ENCODE measurements around the gene CES1. TPM values are rescaled to one million over a fixed set of nuclear protein-coding genes. Genes with fewer than 3 reads are reported as not detected.
"Not testable (repeated sequence)": the region's sequence is repeated elsewhere in the genome, so short reads cannot be mapped to it uniquely, and the experiment has no call there.

Gene CES1
- total and polyA plus RNA-seq, 2 donors, result 2.1 to 16.6 TPM

GRCh38 chr16:55782793-55783091, 50.2 kb downstream of the CES1 start:
- not testable (repeated sequence) for H3K27ac ChIP-seq (ENCODE audit: low read depth in 1 of 2, low read length in 1 of 2); DNase-seq (ENCODE audit: low read depth in 6 of 9, low spot score in 9 of 9); H3K9me3 ChIP-seq (ENCODE audit: control insufficient read depth in 2 of 2, insufficient read depth in 1 of 2, low read length in 1 of 2); H3K36me3 ChIP-seq (ENCODE audit: control insufficient read depth in 2 of 2, insufficient read depth in 2 of 2, low read length in 1 of 2); H3K27me3 ChIP-seq (ENCODE audit: control insufficient read depth in 2 of 2, insufficient read depth in 1 of 2, low read length in 1 of 2); H3K4me3 ChIP-seq (ENCODE audit: low read length in 2 of 2); H3K4me1 ChIP-seq (ENCODE audit: control insufficient read depth in 2 of 2, insufficient read depth in 2 of 2, low read length in 2 of 2)
- WGBS, result 84% methylated on average over 3 of the region's 6 CpGs

- not testable (repeated sequence) for H3K9me3 ChIP-seq (ENCODE audit: control insufficient read depth in 2 of 2, insufficient read depth in 1 of 2, low read length in 1 of 2); H3K27ac ChIP-seq (ENCODE audit: low read depth in 1 of 2, low read length in 1 of 2); DNase-seq (ENCODE audit: low read depth in 6 of 9, low spot score in 9 of 9); H3K4me1 ChIP-seq (ENCODE audit: control insufficient read depth in 2 of 2, insufficient read depth in 2 of 2, low read length in 2 of 2); H3K4me3 ChIP-seq (ENCODE audit: low read length in 2 of 2); H3K36me3 ChIP-seq (ENCODE audit: control insufficient read depth in 2 of 2, insufficient read depth in 2 of 2, low read length in 1 of 2); H3K27me3 ChIP-seq (ENCODE audit: control insufficient read depth in 2 of 2, insufficient read depth in 1 of 2, low read length in 1 of 2)
- 86% methylated on average over 6 of the region's 6 CpGs for WGBS
These were observed 50.7 kb downstream of the CES1 start for GRCh38 chr16:55782091-55782792.

GRCh38 chr16:55781456-55781855, 51.4 kb downstream of the CES1 start:
- not testable (repeated sequence) for H3K27me3 ChIP-seq (ENCODE audit: control insufficient read depth in 2 of 2, insufficient read depth in 1 of 2, low read length in 1 of 2); H3K27ac ChIP-seq (ENCODE audit: low read depth in 1 of 2, low read length in 1 of 2); H3K36me3 ChIP-seq (ENCODE audit: control insufficient read depth in 2 of 2, insufficient read depth in 2 of 2, low read length in 1 of 2); H3K4me1 ChIP-seq (ENCODE audit: control insufficient read depth in 2 of 2, insufficient read depth in 2 of 2, low read length in 2 of 2); DNase-seq (ENCODE audit: low read depth in 6 of 9, low spot score in 9 of 9); H3K9me3 ChIP-seq (ENCODE audit: control insufficient read depth in 2 of 2, insufficient read depth in 1 of 2, low read length in 1 of 2); H3K4me3 ChIP-seq (ENCODE audit: low read length in 2 of 2)
- WGBS, result 96% methylated on average over 8 of the region's 8 CpGs

- not testable (repeated sequence) for H3K36me3 ChIP-seq (ENCODE audit: control insufficient read depth in 2 of 2, insufficient read depth in 2 of 2, low read length in 1 of 2); H3K27me3 ChIP-seq (ENCODE audit: control insufficient read depth in 2 of 2, insufficient read depth in 1 of 2, low read length in 1 of 2); H3K4me1 ChIP-seq (ENCODE audit: control insufficient read depth in 2 of 2, insufficient read depth in 2 of 2, low read length in 2 of 2); DNase-seq (ENCODE audit: low read depth in 6 of 9, low spot score in 9 of 9); H3K27ac ChIP-seq (ENCODE audit: low read depth in 1 of 2, low read length in 1 of 2); H3K9me3 ChIP-seq (ENCODE audit: control insufficient read depth in 2 of 2, insufficient read depth in 1 of 2, low read length in 1 of 2); H3K4me3 ChIP-seq (ENCODE audit: low read length in 2 of 2)
- 78% methylated on average over 4 of the region's 4 CpGs for WGBS
These were observed 52.8 kb downstream of the CES1 start for GRCh38 chr16:55780095-55780407.

GRCh38 chr16:55779402-55780094, 53.3 kb downstream of the CES1 start:
- H3K27me3 ChIP-seq (ENCODE audit: control insufficient read depth in 2 of 2, insufficient read depth in 1 of 2, low read length in 1 of 2), result no peaks in the 10 kb centered on the region
- H3K36me3 ChIP-seq (ENCODE audit: control insufficient read depth in 2 of 2, insufficient read depth in 2 of 2, low read length in 1 of 2), result no peaks in the 10 kb centered on the region
- no peak overlapping the region for H3K4me3 ChIP-seq (ENCODE audit: low read length in 2 of 2)
- H3K9me3 ChIP-seq (ENCODE audit: control insufficient read depth in 2 of 2, insufficient read depth in 1 of 2, low read length in 1 of 2), result no peaks in the 10 kb centered on the region
- no peak overlapping the region for H3K27ac ChIP-seq (ENCODE audit: low read depth in 1 of 2, low read length in 1 of 2)
- 90% methylated on average over 7 of the region's 7 CpGs for WGBS
- no peak for DNase-seq (ENCODE audit: low read depth in 6 of 9, low spot score in 9 of 9)
- H3K4me1 ChIP-seq (ENCODE audit: control insufficient read depth in 2 of 2, insufficient read depth in 2 of 2, low read length in 2 of 2), result no peaks in the 10 kb centered on the region

- no peak for DNase-seq (ENCODE audit: low read depth in 6 of 9, low spot score in 9 of 9)
- Histone ChIP-seq H3K4me3 (ENCODE audit: low read length in 2 of 2) (no peak overlapping the region), H3K27ac (ENCODE audit: low read depth in 1 of 2, low read length in 1 of 2) (no peak overlapping the region), H3K9me3 (ENCODE audit: control insufficient read depth in 2 of 2, insufficient read depth in 1 of 2, low read length in 1 of 2) (no peaks in the 10 kb centered on the region), H3K4me1 (ENCODE audit: control insufficient read depth in 2 of 2, insufficient read depth in 2 of 2, low read length in 2 of 2) (no peaks in the 10 kb centered on the region), H3K36me3 (ENCODE audit: control insufficient read depth in 2 of 2, insufficient read depth in 2 of 2, low read length in 1 of 2) (no peaks in the 10 kb centered on the region), H3K27me3 (ENCODE audit: control insufficient read depth in 2 of 2, insufficient read depth in 1 of 2, low read length in 1 of 2) (no peaks in the 10 kb centered on the region)
- WGBS, result 95% methylated on average over 2 of the region's 2 CpGs
These were observed 54.1 kb downstream of the CES1 start for GRCh38 chr16:55778757-55779156.

GRCh38 chr16:55775857-55776256, 57.0 kb downstream of the CES1 start:
- DNase-seq (ENCODE audit: low read depth in 6 of 9, low spot score in 9 of 9), result no peak
- no peaks in the 10 kb centered on the region for H3K4me1 ChIP-seq (ENCODE audit: control insufficient read depth in 2 of 2, insufficient read depth in 2 of 2, low read length in 2 of 2)
- H3K27ac ChIP-seq (ENCODE audit: low read depth in 1 of 2, low read length in 1 of 2), result no peak overlapping the region
- H3K27me3 ChIP-seq (ENCODE audit: control insufficient read depth in 2 of 2, insufficient read depth in 1 of 2, low read length in 1 of 2), result no peaks in the 10 kb centered on the region
- no peak overlapping the region for H3K4me3 ChIP-seq (ENCODE audit: low read length in 2 of 2)
- WGBS, result 89% methylated on average over 4 of the region's 4 CpGs
- H3K36me3 ChIP-seq (ENCODE audit: control insufficient read depth in 2 of 2, insufficient read depth in 2 of 2, low read length in 1 of 2), result no peaks in the 10 kb centered on the region
- no peaks in the 10 kb centered on the region for H3K9me3 ChIP-seq (ENCODE audit: control insufficient read depth in 2 of 2, insufficient read depth in 1 of 2, low read length in 1 of 2)

- Histone ChIP-seq H3K36me3 (ENCODE audit: control insufficient read depth in 2 of 2, insufficient read depth in 2 of 2, low read length in 1 of 2) (no peaks in the 10 kb centered on the region), H3K4me3 (ENCODE audit: low read length in 2 of 2) (no peak overlapping the region), H3K27ac (ENCODE audit: low read depth in 1 of 2, low read length in 1 of 2) (no peak overlapping the region), H3K27me3 (ENCODE audit: control insufficient read depth in 2 of 2, insufficient read depth in 1 of 2, low read length in 1 of 2) (no peaks in the 10 kb centered on the region), H3K4me1 (ENCODE audit: control insufficient read depth in 2 of 2, insufficient read depth in 2 of 2, low read length in 2 of 2) (no peaks in the 10 kb centered on the region), H3K9me3 (ENCODE audit: control insufficient read depth in 2 of 2, insufficient read depth in 1 of 2, low read length in 1 of 2) (no peaks in the 10 kb centered on the region)
- no peak for DNase-seq (ENCODE audit: low read depth in 6 of 9, low spot score in 9 of 9)
- 84% methylated on average over 14 of the region's 14 CpGs for WGBS
These were observed 58.9 kb downstream of the CES1 start for GRCh38 chr16:55773859-55774549.

GRCh38 chr16:55765161-55765560, 67.7 kb downstream of the CES1 start:
- Histone ChIP-seq H3K27ac (ENCODE audit: low read depth in 1 of 2, low read length in 1 of 2) (no peak overlapping the region), H3K9me3 (ENCODE audit: control insufficient read depth in 2 of 2, insufficient read depth in 1 of 2, low read length in 1 of 2) (no peaks in the 10 kb centered on the region)
- DNase-seq (ENCODE audit: low read depth in 6 of 9, low spot score in 9 of 9), result no peak

More at GRCh38 chr16:55765161-55765560, 67.7 kb downstream of the CES1 start:
- 78% methylated on average over 3 of the region's 3 CpGs for WGBS
- Histone ChIP-seq H3K4me3 (ENCODE audit: low read length in 2 of 2) (no peak overlapping the region), H3K27me3 (ENCODE audit: control insufficient read depth in 2 of 2, insufficient read depth in 1 of 2, low read length in 1 of 2) (peaks cover 0 to 8% of the 10 kb centered on the region in 2 donors), H3K36me3 (ENCODE audit: control insufficient read depth in 2 of 2, insufficient read depth in 2 of 2, low read length in 1 of 2) (no peaks in the 10 kb centered on the region), H3K4me1 (ENCODE audit: control insufficient read depth in 2 of 2, insufficient read depth in 2 of 2, low read length in 2 of 2) (no peaks in the 10 kb centered on the region)

Measured in thymus (tissue), 11 donors.